Left ventricle myocardium inferior (tissue), 1 donor: ENCODE results near the gene CXorf38. TPM values are rescaled to one million over a fixed set of nuclear protein-coding genes. Genes with fewer than 3 reads are reported as not detected.

Experiments used
- DNase-seq: peaks from one replicate; pipeline ENCODE4 v3.0.0-alpha.2; 2020
- H3K27ac ChIP-seq: fragments of 200-600 bp; replicated peaks from 2 replicates; pipeline ENCODE4 v1.8.0; 2021
- H3K27me3 ChIP-seq: fragments of 200-600 bp; 2 replicates; pipeline ENCODE4 v1.8.0; 2021; ENCODE audit warnings: low read depth
- H3K36me3 ChIP-seq: fragments of 200-600 bp; 2 replicates; pipeline ENCODE4 v1.8.0; 2021
- H3K4me1 ChIP-seq: fragments of 200-600 bp; 2 replicates; pipeline ENCODE4 v1.8.0; 2021
- H3K4me3 ChIP-seq: fragments of 200-600 bp; 2 replicates; pipeline ENCODE4 v1.8.0; 2021; ENCODE audit warnings: mild to moderate bottlenecking, moderate library complexity
- H3K9me3 ChIP-seq: fragments of 200-600 bp; replicated peaks from 2 replicates; pipeline ENCODE4 v1.8.0; 2021
- intact Hi-C: fragments of 100-400 bp; cut with micrococcal nuclease; formaldehyde crosslinking; loops from one replicate; pipeline ENCODE4 v1.11.0; 2022
- total RNA-seq: library from RNA; stranded (reverse); fragmentation: NEBNext Ultra II Directional; extraction: Animal tissue kit (Norgen Biotek cat#: 25700); gene quantifications from one replicate; pipeline ENCODE4 v1.2.1, GENCODE V29; 2021
- TF ChIP-seq, protein P1 (sequence below): fragments of 200-600 bp; IDR thresholded peaks from 2 replicates; pipeline ENCODE4 v1.8.0; 2021; ENCODE audit warnings: antibody characterized with exemption, mild to moderate bottlenecking, borderline replicate concordance
- donor health status: DM: no; HTN: yes; CAD: no; lungs with severe emphysema.

CXorf38 gene
- total RNA-seq, 1 donor from 2014 or later: 3.7 TPM

GRCh38 chrX:40661489-40661888 lies 14.1 kb upstream of the CXorf38 start:
- Histone ChIP-seq H3K36me3 (peaks cover 64% of the 10 kb centered on the region), H3K27me3 (no peaks in the 10 kb centered on the region), H3K4me3 (no peak overlapping the region), H3K4me1 (no peaks in the 10 kb centered on the region), H3K27ac (no peak overlapping the region), H3K9me3 (no peaks in the 10 kb centered on the region)
- intact Hi-C loops: no loop called here
- no peak for DNase-seq
- TF ChIP-seq, protein P1, sequence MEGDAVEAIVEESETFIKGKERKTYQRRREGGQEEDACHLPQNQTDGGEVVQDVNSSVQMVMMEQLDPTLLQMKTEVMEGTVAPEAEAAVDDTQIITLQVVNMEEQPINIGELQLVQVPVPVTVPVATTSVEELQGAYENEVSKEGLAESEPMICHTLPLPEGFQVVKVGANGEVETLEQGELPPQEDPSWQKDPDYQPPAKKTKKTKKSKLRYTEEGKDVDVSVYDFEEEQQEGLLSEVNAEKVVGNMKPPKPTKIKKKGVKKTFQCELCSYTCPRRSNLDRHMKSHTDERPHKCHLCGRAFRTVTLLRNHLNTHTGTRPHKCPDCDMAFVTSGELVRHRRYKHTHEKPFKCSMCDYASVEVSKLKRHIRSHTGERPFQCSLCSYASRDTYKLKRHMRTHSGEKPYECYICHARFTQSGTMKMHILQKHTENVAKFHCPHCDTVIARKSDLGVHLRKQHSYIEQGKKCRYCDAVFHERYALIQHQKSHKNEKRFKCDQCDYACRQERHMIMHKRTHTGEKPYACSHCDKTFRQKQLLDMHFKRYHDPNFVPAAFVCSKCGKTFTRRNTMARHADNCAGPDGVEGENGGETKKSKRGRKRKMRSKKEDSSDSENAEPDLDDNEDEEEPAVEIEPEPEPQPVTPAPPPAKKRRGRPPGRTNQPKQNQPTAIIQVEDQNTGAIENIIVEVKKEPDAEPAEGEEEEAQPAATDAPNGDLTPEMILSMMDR: no peak

DNA sequence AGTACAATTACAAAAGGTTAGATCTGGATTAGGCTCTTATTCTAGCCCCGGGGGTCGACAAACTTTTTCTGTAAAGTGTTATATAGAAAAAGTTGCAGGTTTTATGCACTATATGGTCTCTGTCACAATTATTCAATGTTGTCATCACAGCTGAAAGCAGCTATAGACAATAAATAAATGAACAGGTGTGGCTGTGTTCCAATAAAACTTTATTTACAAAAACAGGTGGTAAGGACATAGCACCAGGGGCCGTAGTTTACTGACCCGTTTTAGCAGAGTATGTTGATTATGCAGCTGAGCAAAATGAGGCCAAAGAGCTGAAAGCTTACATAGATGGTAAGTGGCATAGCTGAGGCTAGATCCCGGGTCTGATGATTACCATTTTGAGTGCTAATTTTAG lies 13.0 kb upstream of the CXorf38 start:
- Histone ChIP-seq H3K4me1 (no peaks in the 10 kb centered on the region), H3K4me3 (no peak overlapping the region), H3K9me3 (no peaks in the 10 kb centered on the region), H3K27ac (no peak overlapping the region), H3K36me3 (peaks cover 56% of the 10 kb centered on the region), H3K27me3 (no peaks in the 10 kb centered on the region)
- intact Hi-C loops: no loop called here
- TF ChIP-seq, protein P1: no peak
- no peak for DNase-seq

- Histone ChIP-seq H3K4me1 (peaks cover 11% of the 10 kb centered on the region), H3K9me3 (no peaks in the 10 kb centered on the region), H3K27me3 (no peaks in the 10 kb centered on the region), H3K27ac (no peak overlapping the region), H3K4me3 (no peak overlapping the region), H3K36me3 (peaks cover 16% of the 10 kb centered on the region)
- TF ChIP-seq, protein P1: no peak
- intact Hi-C loops: loop anchor here (10.0 kb wide), 2 partner anchors 109 to 141 kb away; no protein-coding TSS in a partner anchor
- no peak for DNase-seq
Measured at GRCh38 chrX:40653535-40653934, 6.2 kb upstream of the CXorf38 start.

- no peak overlapping the region for H3K4me3 ChIP-seq
- H3K4me1 ChIP-seq: peaks cover 11% of the 10 kb centered on the region
- H3K27me3 ChIP-seq: no peaks in the 10 kb centered on the region
- H3K27ac ChIP-seq: no peak overlapping the region
- TF ChIP-seq, protein P1: no peak
- no peaks in the 10 kb centered on the region for H3K9me3 ChIP-seq
- DNase-seq: no peak
- H3K36me3 ChIP-seq: peaks cover 9% of the 10 kb centered on the region
- intact Hi-C loops: loop anchor here (10.0 kb wide), 2 partner anchors 108 to 142 kb away; no protein-coding TSS in a partner anchor
Measured at GRCh38 chrX:40652664-40653063, 5.3 kb upstream of the CXorf38 start.

DNA sequence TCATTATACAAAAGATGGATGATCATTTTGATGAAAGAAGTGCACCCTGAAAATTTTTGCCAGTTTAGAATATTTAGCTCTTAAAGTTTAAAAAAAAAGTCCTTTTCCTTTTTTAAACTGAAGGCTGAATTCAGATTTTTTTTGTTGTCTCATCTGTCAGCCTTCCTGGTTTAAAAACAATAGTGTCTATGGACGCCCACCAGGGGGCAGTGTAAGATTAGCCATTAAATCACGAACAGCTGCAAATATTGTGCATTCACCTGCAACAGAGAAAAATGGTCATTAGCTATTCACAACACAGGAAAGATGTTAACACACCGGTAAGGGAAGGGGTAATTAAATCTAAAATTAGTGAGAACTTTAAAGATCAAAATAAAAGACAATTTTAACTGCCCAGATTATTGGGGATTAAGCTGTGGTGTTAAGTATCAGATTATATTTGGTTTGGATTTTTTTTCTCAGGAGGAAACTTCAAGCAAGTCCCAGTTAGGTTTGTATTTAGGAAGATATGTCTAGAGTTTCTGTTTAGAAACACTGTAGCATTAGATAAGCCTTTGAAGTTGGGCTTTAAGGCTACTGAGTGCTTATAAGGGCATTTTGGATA lies 4.4 kb upstream of the CXorf38 start:
- H3K9me3 ChIP-seq: no peaks in the 10 kb centered on the region
- H3K36me3 ChIP-seq: no peaks in the 10 kb centered on the region
- intact Hi-C loops: loop anchor here (10.0 kb wide), 2 partner anchors 107 to 143 kb away; no protein-coding TSS in a partner anchor
- no peak overlapping the region for H3K4me3 ChIP-seq
- H3K27me3 ChIP-seq: no peaks in the 10 kb centered on the region
- H3K27ac ChIP-seq: no peak overlapping the region
- TF ChIP-seq, protein P1: peak; percentile 71
- H3K4me1 ChIP-seq: peaks cover 15% of the 10 kb centered on the region
- peak; percentile 18 for DNase-seq
